HepG2 (cell line): ENCODE measurements around the gene OCIAD2. TPM values are rescaled to one million over a fixed set of nuclear protein-coding genes. Genes with fewer than 3 reads are reported as not detected.

Experiments
- ATAC-seq: fragments of 200-7000 bp; cut with Tn5 transposase; 3 replicates; pipeline ENCODE4 v1.9.1; 2020; ENCODE audit warnings: mild to moderate bottlenecking, moderate library complexity
- BruUV-seq: library from RNA; stranded (reverse); fragments of 400-500 nt; replicated peaks from 2 replicates; lab custom pipeline; 2021; lab: Mats Ljungman, UMichigan
- CTCF ChIA-PET: fragments of 300-600 bp; formaldehyde crosslinking; extraction: SDS; loops from one replicate; lab custom pipeline; 2021; ENCODE audit warnings: low total read pairs, inconsistent platforms, low intra/inter-chr PET ratio; lab: Yijun Ruan, JAX
- POLR2A ChIA-PET: fragments of 350-600 bp; sonication (Branson Sonifier 250); formaldehyde crosslinking; loops from one replicate; lab custom pipeline; 2020; ENCODE audit warnings: antibody characterized with exemption, inconsistent platforms; lab: Yijun Ruan, JAX
- DNase-seq: peaks from one replicate; pipeline ENCODE4 v3.0.0-alpha.2; 2015; ENCODE audit warnings: low spot score
- FAIRE-seq: peaks from 3 replicates; lab custom pipeline; 2011; peaks lifted over from hg19 to GRCh38; lab: Jason Lieb, UNC
- H2AFZ ChIP-seq: one replicate; pipeline ENCODE4 v1.6.1; 2011; ENCODE audit warnings: low read length, inconsistent platforms
- H3K27ac ChIP-seq: fragments of 300-600 bp; 3 replicates; pipeline ENCODE4 v1.8.0; 2011; ENCODE audit warnings: mixed run types, mild to moderate bottlenecking, mixed read lengths, low read length, inconsistent platforms; ENCODE audit not compliant: insufficient read depth; ENCODE audit errors: extremely low read length
- H3K27me3 ChIP-seq, 2 experiments: fragments of 200-600 bp in 1 of 2; 2 replicates in 1 of 2; 3 replicates in 1 of 2; pipeline versions ENCODE4 v1.6.0 to v1.8.0; 2011; ENCODE audit warnings: low read length in 2 of 2, mild to moderate bottlenecking in 2 of 2, moderate library complexity in 2 of 2, inconsistent platforms in 1 of 2; ENCODE audit not compliant: insufficient read depth in 2 of 2, control insufficient read depth in 1 of 2
- H3K36me3 ChIP-seq, 2 experiments: fragments of 200-600 bp in 1 of 2; replicated peaks in 1 of 2; 2 replicates in 1 of 2; 3 replicates in 1 of 2; pipeline versions ENCODE4 v1.5.1 to v1.8.0; 2011; ENCODE audit warnings: low read length in 2 of 2, inconsistent platforms in 1 of 2; ENCODE audit not compliant: insufficient read depth in 2 of 2, control insufficient read depth in 1 of 2
- H3K4me1 ChIP-seq: 2 replicates; pipeline ENCODE4 v1.5.1; 2012; ENCODE audit warnings: low read length, inconsistent platforms; ENCODE audit not compliant: insufficient read depth
- H3K4me2 ChIP-seq: 2 replicates; pipeline ENCODE4 v1.6.0; 2011; ENCODE audit warnings: low read depth, low read length, inconsistent platforms
- H3K4me3 ChIP-seq, 3 experiments: fragments of 200-600 bp in 1 of 3; sonication (generic), shearing (Covaris generic) in 1 of 3; replicated peaks in 1 of 3; 2 replicates each; pipeline ENCODE4 v1.5.1; 2011 to 2016; ENCODE audit warnings: low read length in 3 of 3, inconsistent platforms in 2 of 3, low read depth in 2 of 3, mild to moderate bottlenecking in 2 of 3, control low read depth in 1 of 3, mixed read lengths in 1 of 3; ENCODE audit not compliant: insufficient read depth in 1 of 3
- H3K79me2 ChIP-seq: one replicate; pipeline ENCODE4 v1.6.1; 2011; ENCODE audit warnings: low read length, inconsistent platforms; ENCODE audit not compliant: insufficient read depth
- H3K9ac ChIP-seq: 2 replicates; pipeline ENCODE4 v1.6.0; 2011; ENCODE audit warnings: mild to moderate bottlenecking, low read depth, low read length, inconsistent platforms; ENCODE audit not compliant: insufficient read depth
- H3K9me3 ChIP-seq: 2 replicates; pipeline ENCODE4 v1.5.1; 2012; ENCODE audit warnings: mild to moderate bottlenecking, low read length
- H4K20me1 ChIP-seq: 2 replicates; pipeline ENCODE4 v1.6.0; 2011; ENCODE audit warnings: inconsistent platforms, mild to moderate bottlenecking, low read length, moderate library complexity; ENCODE audit not compliant: insufficient read depth
- CBX5 ChIP-seq: sonication (generic); formaldehyde crosslinking; IDR thresholded peaks from 2 replicates; pipeline ENCODE4 v1.4.0; 2020; ENCODE audit warnings: missing genetic modification reagents, borderline replicate concordance
- DMAP1 ChIP-seq: IDR thresholded peaks from 2 replicates; pipeline ENCODE4 v1.6.1; 2016
- FOXO1 ChIP-seq: sonication (generic); formaldehyde crosslinking; IDR thresholded peaks from 2 replicates; pipeline ENCODE4 v1.4.0; 2020; ENCODE audit warnings: missing genetic modification reagents
- KAT8 ChIP-seq: IDR thresholded peaks from 2 replicates; pipeline ENCODE4 v1.6.1; 2016; ENCODE audit warnings: missing genetic modification reagents, missing compliant biosample characterization
- MIXL1 ChIP-seq: IDR thresholded peaks from 2 replicates; pipeline ENCODE4 v1.6.1; 2016
- MLXIP ChIP-seq: sonication (generic); formaldehyde crosslinking; IDR thresholded peaks from 2 replicates; pipeline ENCODE4 v1.9.0; 2021; ENCODE audit warnings: missing genetic modification reagents, borderline replicate concordance
- MTERF4 ChIP-seq: sonication (generic); formaldehyde crosslinking; IDR thresholded peaks from 2 replicates; pipeline ENCODE4 v1.8.0; 2023; ENCODE audit warnings: mild to moderate bottlenecking, missing genetic modification reagents
- NAIF1 ChIP-seq: sonication (generic); formaldehyde crosslinking; IDR thresholded peaks from 2 replicates; pipeline ENCODE4 v1.5.0; 2020; ENCODE audit warnings: mild to moderate bottlenecking, missing genetic modification reagents, borderline replicate concordance
- NFE2 ChIP-seq: sonication (generic); formaldehyde crosslinking; IDR thresholded peaks from 2 replicates; pipeline ENCODE4 v1.4.0; 2020; ENCODE audit warnings: missing genetic modification reagents
- PRPF4 ChIP-seq: fragments of 200-400 bp; formaldehyde crosslinking; IDR thresholded peaks from 2 replicates; pipeline ENCODE4 v1.6.1; 2016; ENCODE audit warnings: low read length, low read depth; ENCODE audit not compliant: poor library complexity, severe bottlenecking
- SNRNP70 ChIP-seq: fragments of 200-400 bp; formaldehyde crosslinking; IDR thresholded peaks from 2 replicates; pipeline ENCODE4 v1.6.1; 2017; ENCODE audit warnings: mild to moderate bottlenecking, low read depth, low read length, moderate library complexity
- STAT5B ChIP-seq: sonication (generic); formaldehyde crosslinking; IDR thresholded peaks from 2 replicates; pipeline ENCODE4 v1.4.0; 2020; ENCODE audit warnings: missing genetic modification reagents
- TP53 ChIP-seq: sonication (generic); formaldehyde crosslinking; conservative IDR thresholded peaks from 2 replicates; pipeline ENCODE4 v1.4.0; 2020; ENCODE audit warnings: missing genetic modification reagents
- ZBTB21 ChIP-seq: sonication (generic); formaldehyde crosslinking; IDR thresholded peaks from 2 replicates; pipeline ENCODE4 v1.4.0; 2020; ENCODE audit warnings: missing genetic modification reagents
- ZBTB42 ChIP-seq: sonication (generic); formaldehyde crosslinking; IDR thresholded peaks from 2 replicates; pipeline ENCODE4 v1.5.0; 2020; ENCODE audit warnings: mild to moderate bottlenecking, missing genetic modification reagents
- ZNF333 ChIP-seq: sonication (generic); formaldehyde crosslinking; IDR thresholded peaks from 2 replicates; pipeline ENCODE4 v1.4.0; 2020; ENCODE audit warnings: mild to moderate bottlenecking, missing genetic modification reagents, borderline replicate concordance
- WGBS: methylation state at CpG from one replicate; pipeline ENCODE4 v1.1.6; 2017; ENCODE audit warnings: low lambda C conversion rate; 5-methylcytosine and 5-hydroxymethylcytosine counted together
- in situ Hi-C: cut with HindIII; loops from 2 replicates; pipeline ENCODE4 v1.10.0; 2017; ENCODE audit warnings: low pct_unique_long_range_greater_than_20kb; ENCODE audit not compliant: extremely low pct_ligation_motif_present
- intact Hi-C: fragments of 100-400 bp; cut with micrococcal nuclease; formaldehyde crosslinking; loops from one replicate; pipeline ENCODE4 v1.10.0; 2022; ENCODE audit not compliant: unreplicated experiment
- polyA plus RNA-seq, 8 experiments: library from polyadenylated mRNA; depleted of rRNA in 3 of 8; stranded (reverse) in 7 of 8; unstranded in 1 of 8; fragments of >200 nt; fragmentation: Illumina TruSeq in 4 of 8; extraction: Trizol in 4 of 8; gene quantifications; 2 replicates each; pipeline versions ENCODE4 v1.2.1 to v1.2.3, GENCODE V29; 2011 to 2016; ENCODE audit warnings: low read depth in 4 of 8, missing spikeins in 1 of 8, mixed read lengths in 1 of 8; ENCODE audit not compliant: insufficient read depth in 1 of 8
- total RNA-seq, 5 experiments: library from RNA; depleted of rRNA; stranded (reverse); fragments of >200 nt; fragmentation: Illumina TruSeq; extraction: Trizol; gene quantifications; 2 replicates each; pipeline ENCODE4 v1.2.3, GENCODE V29; 2016; ENCODE audit warnings: low read depth in 1 of 5
- TF ChIP-seq, protein P1 (sequence below): sonication (generic); formaldehyde crosslinking; IDR thresholded peaks from 2 replicates; pipeline ENCODE4 v1.4.0; 2020; ENCODE audit warnings: missing genetic modification reagents

The OCIAD2 gene
- total and polyA plus RNA-seq, 2 of the 13 experiments (the other 11 are each of a cell fraction or from before 2014, with no cell fraction given), result not detected

DNA sequence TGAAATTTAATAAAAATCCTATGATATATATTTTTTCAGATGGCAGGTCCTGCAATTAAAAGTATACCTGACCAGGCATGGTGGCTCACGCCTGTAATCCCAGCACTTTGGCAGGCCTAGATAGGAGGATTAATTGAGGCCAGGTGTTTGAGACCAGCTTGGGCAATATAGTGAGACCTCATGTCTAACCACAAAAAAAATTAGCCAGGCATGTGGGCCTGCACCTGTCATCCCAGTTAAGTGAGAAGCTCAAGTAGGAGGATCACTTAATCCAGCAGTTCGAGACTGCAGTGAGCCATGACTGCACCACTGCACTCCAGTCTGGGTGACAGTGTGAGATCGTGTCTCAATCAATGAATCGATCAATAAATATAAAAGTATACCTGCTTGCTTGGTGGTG, 2.5 kb downstream of the OCIAD2 start:
- WGBS, result 82% methylated on average over 4 of the region's 4 CpGs
- H2AFZ ChIP-seq, result no peak overlapping the region
- CTCF ChIA-PET, result no interaction called here
- H3K36me3 ChIP-seq, result no peaks in the 10 kb centered on the region
- no peak overlapping the region for H3K27ac ChIP-seq
- no peaks in the 10 kb centered on the region for H3K27me3 ChIP-seq
- H4K20me1 ChIP-seq, result no peaks in the 10 kb centered on the region
- TF ChIP-seq MLXIP (CRISPR knock-in tag), result no peak
- TF ChIP-seq KAT8 (CRISPR knock-in tag), result no peak
- no peak for TF ChIP-seq CBX5
- in situ Hi-C loops (no loop called here), intact Hi-C loops (no loop called here)
- H3K4me2 ChIP-seq, result no peak overlapping the region
- ATAC-seq (no peak), FAIRE-seq (no peak), DNase-seq (no peak)
- POLR2A ChIA-PET, result no interaction called here
- no TSS peak for BruUV-seq
- peaks cover 23% of the 10 kb centered on the region for H3K4me1 ChIP-seq
- H3K9ac ChIP-seq, result no peak overlapping the region
- no peaks in the 10 kb centered on the region for H3K79me2 ChIP-seq
- no peak overlapping the region for H3K4me3 ChIP-seq
- no peaks in the 10 kb centered on the region for H3K9me3 ChIP-seq

DNA sequence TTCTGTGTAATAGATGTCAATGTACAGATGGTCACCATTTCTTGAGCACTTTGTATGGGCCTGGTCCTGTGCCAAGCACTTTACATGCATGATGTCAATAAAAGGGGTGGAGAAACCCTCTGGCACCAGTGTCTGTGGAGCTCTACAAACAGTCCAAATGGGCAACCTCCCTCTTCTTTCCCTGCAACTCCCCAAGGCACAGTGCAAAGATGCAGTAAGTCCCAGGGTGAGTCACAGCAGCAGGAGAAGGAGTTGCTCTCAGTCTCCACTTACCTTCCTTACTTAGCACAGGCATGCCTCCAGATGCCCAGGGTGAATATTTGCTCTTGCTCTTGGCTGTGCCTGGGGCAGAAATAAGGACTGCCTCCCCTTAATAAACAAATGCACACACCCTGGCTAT, 4.3 kb downstream of the OCIAD2 start:
- intact Hi-C loops, result no loop called here
- TF ChIP-seq SNRNP70, result no peak
- TF ChIP-seq TP53 (CRISPR knock-in tag), result no peak
- TF ChIP-seq ZNF333 (CRISPR knock-in tag), result no peak
- no peak for TF ChIP-seq ZBTB21 (CRISPR knock-in tag)
- TF ChIP-seq NAIF1 (CRISPR knock-in tag), result no peak
- no peak for TF ChIP-seq ZBTB42 (CRISPR knock-in tag)
- TF ChIP-seq STAT5B (CRISPR knock-in tag), result no peak
- TF ChIP-seq MTERF4 (CRISPR knock-in tag), result no peak
- TF ChIP-seq FOXO1 (CRISPR knock-in tag), result no peak
- no peak for TF ChIP-seq NFE2 (CRISPR knock-in tag)
- TF ChIP-seq, protein P1, sequence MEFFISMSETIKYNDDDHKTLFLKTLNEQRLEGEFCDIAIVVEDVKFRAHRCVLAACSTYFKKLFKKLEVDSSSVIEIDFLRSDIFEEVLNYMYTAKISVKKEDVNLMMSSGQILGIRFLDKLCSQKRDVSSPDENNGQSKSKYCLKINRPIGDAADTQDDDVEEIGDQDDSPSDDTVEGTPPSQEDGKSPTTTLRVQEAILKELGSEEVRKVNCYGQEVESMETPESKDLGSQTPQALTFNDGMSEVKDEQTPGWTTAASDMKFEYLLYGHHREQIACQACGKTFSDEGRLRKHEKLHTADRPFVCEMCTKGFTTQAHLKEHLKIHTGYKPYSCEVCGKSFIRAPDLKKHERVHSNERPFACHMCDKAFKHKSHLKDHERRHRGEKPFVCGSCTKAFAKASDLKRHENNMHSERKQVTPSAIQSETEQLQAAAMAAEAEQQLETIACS (CRISPR knock-in tag), result no peak
- TF ChIP-seq DMAP1 (CRISPR knock-in tag), result no peak
- TF ChIP-seq PRPF4, result no peak
- no peak for TF ChIP-seq MIXL1

More for the DNA sequence above, 4.3 kb downstream of the OCIAD2 start:
- Histone ChIP-seq H3K36me3 (no peaks in the 10 kb centered on the region), H3K4me2 (no peak overlapping the region), H2AFZ (no peak overlapping the region), H3K4me3 (no peak overlapping the region), H3K9ac (no peak overlapping the region), H3K27me3 (no peaks in the 10 kb centered on the region), H3K79me2 (no peaks in the 10 kb centered on the region), H3K9me3 (no peaks in the 10 kb centered on the region), H3K27ac (no peak overlapping the region), H3K4me1 (peaks cover 23% of the 10 kb centered on the region), H4K20me1 (no peaks in the 10 kb centered on the region)
- ChIA-PET CTCF (no interaction called here), POLR2A (no interaction called here)
- in situ Hi-C loops, result no loop called here
- no TSS peak for BruUV-seq
- FAIRE-seq, result no peak
- no peak for DNase-seq
- no peak for ATAC-seq
